GM21423 (cell line): ENCODE results near the gene MND1.

Experiments used
- ATAC-seq: cut with Tn5 transposase; IDR thresholded peaks from one replicate; pipeline ENCODE4 v1.9.1; 2021; ENCODE audit warnings: mild to moderate bottlenecking, moderate library complexity; ENCODE audit not compliant: unreplicated experiment

MND1 gene

DNA sequence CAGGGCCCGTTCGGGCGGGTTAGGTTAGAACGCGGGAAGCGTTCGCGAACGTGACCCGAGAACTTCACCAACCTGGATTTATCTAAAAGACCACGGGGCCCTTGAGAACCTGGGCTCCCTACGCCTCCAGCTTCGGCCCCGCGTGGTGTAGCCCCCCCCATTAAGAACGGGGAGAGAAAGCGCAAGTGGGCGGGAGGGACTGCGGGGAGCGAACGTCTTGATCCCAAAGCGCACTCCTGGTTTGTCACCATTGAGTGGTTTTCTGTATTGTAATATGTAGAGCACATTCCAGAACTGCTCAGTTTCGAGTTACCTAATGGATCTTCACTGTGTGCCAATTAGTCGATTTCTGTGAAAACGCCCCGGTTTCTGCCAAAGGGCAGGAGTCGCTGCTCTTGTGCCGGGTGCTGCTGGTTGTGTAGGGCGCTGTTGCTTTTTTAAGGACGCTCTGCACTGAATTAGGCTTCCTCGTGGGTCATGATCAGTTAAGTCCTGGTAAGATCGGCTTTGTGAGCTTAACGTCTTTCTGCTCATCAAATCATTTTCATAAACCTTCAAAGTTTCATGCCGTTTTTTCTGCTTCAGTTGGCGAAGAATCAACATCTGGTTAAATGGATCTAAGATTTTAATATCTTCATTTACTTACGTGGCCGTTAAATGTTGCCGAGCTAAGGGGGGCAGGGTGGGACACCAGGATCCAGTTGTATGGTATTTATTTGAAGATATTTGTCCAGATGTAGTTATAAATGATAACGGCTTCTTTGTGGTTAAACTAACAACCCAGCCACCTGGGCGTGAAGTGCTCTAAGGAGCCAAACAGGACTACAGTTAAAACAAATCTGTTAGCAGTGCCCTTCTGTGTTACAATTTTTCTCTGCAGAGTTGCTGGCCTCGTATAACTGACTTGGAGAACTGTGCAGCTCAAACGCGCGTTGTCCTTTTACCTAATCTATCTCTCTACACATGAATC lies 809 bp downstream of the MND1 start:
- ATAC-seq: peak; percentile 30

DNA sequence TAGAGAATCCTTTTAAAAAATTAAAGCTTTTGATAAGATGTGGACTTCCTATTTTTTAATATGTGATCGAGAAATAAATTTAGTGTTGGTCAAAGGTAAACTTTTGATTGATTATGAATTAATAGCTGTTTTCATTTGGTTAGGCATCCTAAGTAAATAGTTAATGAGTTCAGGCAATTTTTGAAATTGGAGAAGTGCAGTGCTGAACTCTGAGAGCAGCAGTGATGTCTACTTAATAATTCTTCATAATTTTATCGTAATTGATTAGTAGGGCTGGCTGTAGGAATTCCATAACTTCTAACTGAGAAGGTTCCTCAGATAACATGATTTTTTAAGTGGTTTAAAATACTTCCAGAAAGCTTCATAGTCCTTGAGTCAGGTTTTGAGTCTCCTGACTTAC lies 1.5 kb downstream of the MND1 start:
- no peak for ATAC-seq

DNA sequence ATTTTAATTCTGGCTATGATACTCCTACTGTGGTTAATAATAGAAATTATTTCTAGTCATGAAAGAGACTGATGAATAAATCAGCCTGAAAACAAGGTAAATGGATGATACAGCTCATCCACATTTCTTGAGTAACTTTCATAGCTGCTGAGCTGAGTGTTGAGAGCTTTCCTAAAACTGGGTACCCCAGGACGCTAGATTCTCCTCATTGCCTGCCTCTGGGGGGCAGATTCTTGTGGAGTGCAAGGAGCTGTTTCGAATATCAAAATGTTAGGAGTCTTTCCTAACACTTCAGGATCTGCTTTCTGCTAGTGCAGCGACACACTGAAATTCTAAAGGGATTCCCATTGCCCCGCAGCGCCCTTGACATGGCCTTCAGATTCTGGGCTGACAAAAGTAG lies 2.1 kb downstream of the MND1 start:
- ATAC-seq: no peak

DNA sequence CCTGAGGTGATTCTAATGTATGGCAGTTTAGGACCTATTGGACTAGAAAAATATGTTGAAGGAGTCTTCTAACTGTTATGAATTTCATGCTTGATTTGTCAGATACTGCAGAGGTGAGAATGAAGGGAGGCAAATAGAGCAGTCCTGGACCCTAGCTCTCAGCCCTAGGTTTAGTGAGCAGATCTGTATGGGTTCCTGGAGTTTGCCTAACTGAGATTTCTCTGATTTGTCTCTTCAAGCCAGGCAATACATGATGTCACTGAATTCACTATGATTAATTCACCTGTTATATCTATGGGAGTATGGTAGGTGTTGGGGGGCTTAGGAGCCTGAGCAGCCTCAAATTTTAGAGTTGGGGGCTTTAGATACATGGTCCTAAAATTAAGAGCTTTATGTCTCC lies 2.6 kb downstream of the MND1 start:
- no peak for ATAC-seq

DNA sequence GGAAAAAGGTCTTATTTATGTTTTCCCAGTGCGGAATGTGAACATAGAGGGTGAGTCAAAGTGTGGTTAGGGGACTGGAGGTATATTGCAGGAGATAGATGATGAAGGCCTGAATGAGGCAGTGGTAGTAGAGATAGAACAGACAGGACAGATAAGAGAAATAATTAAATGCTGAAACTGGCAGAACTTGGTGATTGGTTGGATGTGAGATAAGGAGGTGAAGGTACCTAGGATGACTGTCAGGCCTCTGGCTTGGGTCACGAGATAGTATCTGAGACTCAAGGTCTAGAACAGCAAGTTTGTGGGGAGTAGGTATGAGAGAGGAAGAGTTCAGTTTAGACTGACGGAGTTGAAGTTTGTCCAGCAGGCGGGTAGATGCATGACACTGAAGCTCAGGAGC lies 3.5 kb downstream of the MND1 start:
- ATAC-seq: no peak

DNA sequence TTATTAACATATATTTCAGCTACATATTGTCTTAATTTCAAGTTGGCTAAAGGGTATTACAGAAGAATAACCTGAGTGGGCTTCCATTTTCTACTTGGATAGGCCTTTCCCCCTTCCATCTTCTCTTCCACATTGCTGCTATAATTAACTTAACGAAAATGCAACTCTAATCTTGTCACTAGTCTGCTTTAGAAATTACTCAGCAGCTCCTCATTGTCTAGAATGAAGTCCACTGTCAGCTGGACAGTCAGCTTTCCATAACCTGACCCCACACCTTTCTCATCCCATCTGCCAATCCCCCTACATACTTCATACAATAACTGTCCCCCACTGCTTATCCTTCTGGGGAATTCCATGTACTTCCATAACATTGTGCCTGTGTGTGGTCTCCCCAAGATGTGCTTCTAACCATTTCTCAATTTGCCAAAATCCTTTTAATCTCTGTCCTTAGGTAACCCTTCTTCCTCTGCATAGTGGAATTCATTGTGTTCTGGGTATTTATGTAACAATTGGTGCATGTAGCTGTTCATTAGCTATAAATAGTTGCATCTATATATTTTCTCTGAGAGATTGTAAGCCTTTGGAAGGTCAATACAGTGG lies 4.8 kb downstream of the MND1 start:
- ATAC-seq: no peak

DNA sequence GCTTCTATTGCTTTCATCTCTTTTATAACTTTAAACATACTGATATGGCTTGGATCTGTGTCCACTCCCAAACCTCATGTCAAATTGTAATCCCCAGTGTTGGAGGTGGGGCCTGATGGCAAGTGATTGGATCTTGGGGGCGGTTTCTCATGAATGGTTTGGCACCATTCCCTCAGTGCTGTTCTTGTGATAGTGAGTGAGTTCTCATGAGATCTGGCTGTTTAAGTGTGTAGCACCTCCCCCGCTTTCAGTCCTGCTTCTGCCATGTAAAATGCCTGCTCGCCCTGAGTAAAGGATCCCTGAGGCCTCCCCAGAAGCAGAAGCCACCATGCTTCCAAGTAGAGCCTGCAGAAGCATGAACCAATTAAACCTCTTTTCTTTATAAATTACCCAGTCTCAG lies 17.7 kb downstream of the MND1 start:
- ATAC-seq: no peak

DNA sequence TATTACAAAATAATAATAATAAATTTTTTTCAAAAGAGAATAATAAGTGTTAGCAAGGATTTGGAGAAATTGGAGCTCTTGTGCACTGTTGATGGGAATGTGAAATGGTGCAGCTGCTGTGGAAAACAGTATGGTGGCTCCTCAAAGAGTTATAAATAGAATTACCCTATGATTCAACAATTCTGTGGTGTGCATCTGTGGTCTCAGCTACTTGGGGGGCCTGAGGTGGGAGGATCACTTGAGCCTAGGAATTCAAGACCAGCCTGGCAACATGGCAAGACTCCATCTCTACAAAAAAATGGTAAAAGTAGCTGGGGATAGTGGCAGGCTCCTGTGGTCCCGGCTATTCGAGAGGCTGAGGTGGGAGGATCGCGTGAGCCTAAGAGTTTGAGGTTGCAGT lies 19.6 kb downstream of the MND1 start:
- no peak for ATAC-seq

DNA sequence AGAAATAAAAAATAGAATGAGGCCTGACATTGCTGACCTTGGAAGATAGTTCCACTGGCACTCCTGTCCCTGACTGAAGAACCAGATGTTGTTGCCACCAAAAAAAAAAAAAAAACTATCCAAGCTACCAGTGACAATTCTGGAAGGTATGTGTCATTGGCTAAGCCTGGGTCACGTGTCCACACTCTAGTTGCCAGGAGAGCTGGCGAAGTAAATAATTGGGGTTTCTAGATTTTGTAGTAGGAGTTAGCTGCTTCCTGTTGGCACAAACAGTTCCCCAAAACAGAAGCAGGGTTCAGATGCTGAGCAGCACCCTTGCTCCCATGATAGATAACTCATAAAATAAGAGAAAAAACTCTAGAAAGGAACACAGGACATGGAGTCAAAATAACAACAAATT lies 20.5 kb downstream of the MND1 start:
- no peak for ATAC-seq

DNA sequence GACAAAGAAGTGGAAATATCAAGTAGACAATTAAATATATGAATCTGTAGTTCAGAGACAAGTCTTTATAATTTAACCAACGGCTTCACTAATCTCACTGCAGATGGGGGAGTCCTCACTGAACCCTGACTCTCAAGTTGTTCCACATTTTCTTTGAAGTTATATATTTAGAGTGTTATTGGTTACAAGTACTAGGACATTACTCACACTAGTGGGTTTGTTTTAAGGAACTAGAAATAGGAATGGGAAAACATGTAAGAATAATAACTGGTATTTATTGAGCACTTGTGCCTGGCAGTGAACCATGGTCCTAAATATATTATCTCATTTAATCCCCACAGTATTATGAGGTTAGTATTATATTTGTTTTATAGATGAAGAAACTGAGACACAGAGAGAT lies 22.0 kb downstream of the MND1 start:
- ATAC-seq: no peak

DNA sequence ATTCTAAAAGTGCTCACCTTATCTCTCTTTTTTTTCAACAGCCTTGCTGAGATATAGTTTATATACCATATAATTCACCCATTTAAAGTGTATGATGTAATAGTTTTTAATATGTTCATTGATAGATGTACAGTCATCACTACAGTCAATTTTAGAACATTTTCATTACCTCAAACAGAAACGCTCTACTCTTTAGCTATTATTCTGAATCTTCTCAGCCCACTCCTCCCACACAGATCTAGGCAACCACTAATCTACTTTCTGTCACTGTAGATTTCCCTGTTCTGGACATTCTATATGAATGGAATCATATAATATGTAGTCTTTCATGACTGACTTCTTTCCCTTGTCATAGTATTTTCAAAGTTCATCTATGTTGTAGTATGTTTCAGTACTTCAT lies 22.6 kb downstream of the MND1 start:
- no peak for ATAC-seq

DNA sequence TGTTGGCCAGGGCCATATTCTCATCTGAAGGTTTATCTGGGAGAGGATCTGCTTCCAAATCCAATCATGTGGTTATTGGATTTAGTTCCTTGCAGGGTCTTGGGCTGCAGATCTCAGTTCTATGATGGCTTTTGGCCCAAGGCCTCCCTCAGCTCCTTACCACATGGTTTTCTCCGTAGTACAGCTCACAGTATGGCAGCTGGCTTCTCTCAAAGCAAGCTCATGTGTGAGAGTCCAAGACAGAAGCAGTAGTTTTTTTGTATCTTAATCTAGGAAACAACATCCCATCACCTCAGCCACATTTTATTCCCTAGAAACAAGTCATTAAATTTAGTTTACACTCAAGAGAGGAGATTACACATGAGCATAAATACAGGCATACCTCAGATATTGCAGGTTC lies 24.5 kb downstream of the MND1 start:
- ATAC-seq: no peak

DNA sequence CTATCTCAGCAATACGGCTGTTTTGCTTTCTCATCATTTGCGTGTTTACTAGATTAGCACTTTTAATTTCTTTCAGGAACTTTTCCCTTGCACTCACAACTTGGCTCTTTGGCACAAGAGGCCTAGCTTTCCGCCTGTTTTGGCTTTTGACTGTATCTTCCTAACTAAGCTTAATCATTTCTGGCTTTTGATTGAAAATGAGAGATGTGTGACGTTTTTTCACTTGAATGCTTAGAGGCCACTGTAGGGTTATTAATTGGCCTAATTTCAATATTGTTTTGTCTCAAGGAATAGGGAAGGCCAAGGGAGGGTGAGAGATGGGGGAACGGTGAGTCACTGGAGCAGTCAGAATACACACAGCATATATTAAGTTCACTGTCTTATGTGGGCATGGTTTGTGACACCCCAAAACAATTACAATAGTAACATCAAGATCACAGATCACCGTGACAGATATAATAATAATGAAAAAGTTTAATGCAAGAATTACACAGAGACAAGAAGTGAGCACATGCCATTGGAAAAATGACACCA lies 27.3 kb downstream of the MND1 start:
- no peak for ATAC-seq

DNA sequence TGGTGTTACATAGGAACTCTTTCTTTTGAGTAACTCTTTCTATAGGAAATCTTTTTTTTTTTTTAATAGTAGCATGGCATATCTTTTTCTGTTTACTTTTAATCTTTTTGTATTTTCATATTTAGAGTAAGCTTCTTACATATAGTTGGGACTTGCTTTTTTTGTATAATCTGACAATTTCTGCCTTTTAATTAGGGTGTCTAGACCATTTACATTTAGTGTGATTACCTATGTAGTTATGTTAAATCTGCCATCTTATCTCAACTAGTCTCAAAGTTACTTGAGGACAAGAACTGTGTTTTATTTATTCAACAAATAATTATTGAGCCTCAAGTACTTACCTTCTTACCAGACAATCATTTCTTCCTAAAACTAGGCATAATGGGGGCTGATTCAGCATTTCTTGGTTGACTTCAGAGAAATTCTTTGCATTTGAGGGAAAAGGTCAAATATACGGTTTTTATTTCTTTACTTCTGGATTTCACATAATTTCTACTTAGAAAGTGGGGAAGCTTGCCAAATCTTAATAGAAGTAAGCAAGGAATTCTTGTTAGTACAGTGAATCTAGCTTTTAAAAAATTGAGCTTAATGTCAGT lies 28.6 kb downstream of the MND1 start:
- no peak for ATAC-seq

DNA sequence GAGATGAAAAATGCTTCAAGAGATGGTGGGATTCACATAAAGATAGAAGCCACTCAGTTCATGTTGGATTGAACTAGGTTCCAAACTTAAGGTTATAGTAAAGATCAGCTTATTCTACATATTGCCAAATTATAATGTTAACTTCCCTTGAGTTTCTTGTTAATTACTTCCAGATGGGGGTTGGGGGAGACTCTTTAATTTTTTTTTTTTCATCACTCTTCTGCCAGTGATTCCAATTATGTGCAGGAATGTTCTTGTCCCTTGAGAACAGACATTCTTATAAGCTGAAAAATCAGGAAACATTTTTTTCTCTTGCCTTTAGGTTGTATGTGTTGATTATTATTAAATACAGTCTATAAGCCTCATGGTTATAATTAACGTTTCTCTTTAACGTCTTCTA lies 30.0 kb downstream of the MND1 start:
- ATAC-seq: no peak

DNA sequence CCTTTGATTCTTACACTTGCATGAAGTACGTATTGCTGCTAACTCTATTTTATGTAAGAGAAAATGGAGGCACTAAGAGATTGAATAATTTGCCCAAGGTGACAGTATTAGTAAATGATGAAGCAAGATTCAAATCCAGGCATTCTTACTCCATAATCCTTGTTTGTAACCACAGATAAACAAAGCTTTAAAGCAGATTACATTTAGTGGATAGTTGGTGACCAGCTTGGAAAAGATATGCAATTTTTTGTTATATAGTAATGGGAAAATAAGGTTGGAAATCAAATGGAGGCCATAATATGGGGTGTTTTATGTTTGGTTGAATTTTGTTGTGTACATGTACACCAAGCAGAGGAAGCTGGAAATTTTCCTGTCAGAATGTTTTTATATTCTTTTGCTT lies 30.8 kb downstream of the MND1 start:
- ATAC-seq: no peak

DNA sequence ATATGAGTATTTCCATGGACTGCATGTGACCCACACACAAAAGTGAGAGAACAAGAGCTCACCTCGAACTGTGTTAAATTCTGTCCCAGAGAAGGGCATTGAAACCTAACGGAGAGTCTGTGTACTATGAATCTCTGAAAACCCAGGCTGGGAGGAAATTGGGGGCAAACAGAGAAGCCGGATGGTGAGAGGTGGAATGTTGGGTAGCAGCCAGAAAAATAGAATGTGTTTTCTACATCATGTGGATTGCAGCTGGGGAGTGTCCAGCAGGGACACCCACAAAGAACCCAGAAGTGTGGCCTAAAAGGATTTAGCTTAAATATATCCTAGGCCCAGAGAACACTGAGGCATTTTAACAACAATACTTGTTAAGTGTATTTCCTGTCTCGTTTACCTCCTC lies 38.6 kb downstream of the MND1 start:
- ATAC-seq: no peak

DNA sequence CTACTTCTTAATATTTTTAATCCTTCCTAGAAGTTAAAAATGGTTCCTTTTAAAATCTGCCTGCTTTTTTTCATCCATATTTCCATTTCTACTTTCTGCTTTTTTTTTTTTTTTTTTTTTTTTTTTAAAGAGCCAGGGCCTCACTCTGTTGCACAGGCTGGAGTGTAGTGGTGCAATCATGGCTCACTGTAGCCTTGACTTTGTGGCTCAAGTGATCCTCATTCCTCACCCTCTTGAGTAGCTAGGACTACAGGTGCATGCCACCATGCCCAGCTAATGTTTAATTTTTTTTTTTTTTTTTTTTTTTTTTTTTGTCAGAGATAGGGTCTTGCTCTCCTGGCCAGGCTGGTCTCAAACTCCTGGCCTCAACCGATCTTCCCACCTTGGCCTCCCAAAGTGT lies 39.7 kb downstream of the MND1 start:
- ATAC-seq: no peak

DNA sequence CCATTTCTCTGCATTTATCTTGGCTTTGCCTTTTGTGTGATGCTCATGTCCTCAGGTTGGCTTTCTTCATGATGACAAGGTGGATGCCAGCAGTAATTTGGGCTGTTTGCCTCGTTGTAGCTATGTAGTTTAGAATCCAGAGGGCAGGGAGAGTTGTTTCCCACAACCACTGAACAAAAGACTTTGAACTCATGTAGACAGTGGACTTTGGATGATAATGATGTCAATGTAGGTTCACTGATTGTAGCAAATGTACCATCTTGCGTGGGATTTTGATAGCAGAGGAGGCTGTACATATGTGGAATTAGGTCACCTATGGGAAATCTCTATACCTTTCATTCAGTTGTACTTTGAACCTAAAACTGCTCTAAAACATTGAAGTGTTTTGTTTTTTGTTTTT lies 41.3 kb downstream of the MND1 start:
- no peak for ATAC-seq

DNA sequence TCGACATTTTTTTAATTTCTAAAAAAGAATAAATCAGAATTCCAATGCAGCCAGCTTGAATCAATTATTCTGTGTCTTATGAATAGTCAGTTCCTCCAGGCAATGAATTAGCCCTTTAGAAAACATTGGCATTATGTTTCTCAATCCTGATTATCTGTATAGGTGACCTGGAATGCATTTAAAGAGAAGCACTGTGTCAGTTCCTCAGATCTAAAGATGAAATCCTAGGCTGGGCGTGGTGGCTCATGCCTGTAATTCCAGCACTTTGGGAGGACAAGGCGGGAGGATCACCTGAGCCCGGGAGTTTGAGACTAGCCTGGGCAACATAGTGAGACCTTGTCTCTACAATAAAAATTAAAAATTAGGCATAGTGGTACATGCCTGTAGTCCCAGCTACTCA lies 43.5 kb downstream of the MND1 start:
- no peak for ATAC-seq

DNA sequence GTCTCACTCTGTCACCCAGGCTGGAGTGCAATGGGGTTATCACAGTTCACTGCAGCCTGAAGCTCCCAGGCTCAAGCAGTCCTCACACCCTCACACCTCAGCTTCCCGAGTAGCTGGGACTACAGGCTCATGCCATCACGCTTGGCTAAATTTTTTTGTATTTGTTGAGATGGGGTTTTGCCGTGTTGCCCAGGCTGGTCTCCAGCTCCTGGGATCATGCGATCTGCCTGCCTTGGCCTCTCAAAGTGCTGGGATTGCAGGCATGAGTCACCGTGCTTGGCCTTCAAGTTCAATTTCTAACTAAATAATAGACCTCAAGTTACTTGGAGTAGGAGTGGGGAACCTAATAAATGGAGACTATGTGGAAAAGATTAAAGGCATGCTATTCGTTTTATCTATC lies 48.9 kb downstream of the MND1 start:
- ATAC-seq: no peak

DNA sequence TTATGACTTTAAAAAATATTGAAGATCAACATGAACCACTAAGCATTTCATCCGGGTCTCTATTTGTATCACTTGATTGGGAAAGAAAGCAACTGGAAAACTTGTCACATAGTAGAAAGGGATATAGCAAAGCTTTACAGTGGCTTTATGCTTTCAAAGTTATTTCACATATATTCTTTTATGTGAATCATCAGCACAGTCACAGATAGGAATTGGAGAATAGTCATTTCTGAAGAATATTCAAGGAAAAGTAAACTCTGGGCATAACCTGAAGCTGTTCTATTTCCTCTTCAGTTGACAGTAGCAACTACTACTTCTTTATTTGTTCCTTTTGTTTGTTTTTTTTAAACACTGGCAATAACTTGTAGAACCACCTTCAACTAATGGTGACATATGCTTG lies 50.5 kb downstream of the MND1 start:
- ATAC-seq: no peak
